HG02571 (cell line): ENCODE data around the gene ASCC1.
"Not testable (repeated sequence)": the region's sequence is repeated elsewhere in the genome, so short reads cannot be mapped to it uniquely, and the experiment has no call there.

ENCODE experiments used
- ATAC-seq: cut with Tn5 transposase; IDR thresholded peaks from one replicate; pipeline ENCODE4 v1.9.1; 2021; ENCODE audit warnings: mild to moderate bottlenecking, moderate library complexity; ENCODE audit not compliant: unreplicated experiment

The ASCC1 gene

GRCh38 chr10:72133517-72133916, 82.6 kb downstream of the ASCC1 start:
- peak; percentile 73 for ATAC-seq

- ATAC-seq, result no peak
Observed at GRCh38 chr10:72132854-72133253, 83.2 kb downstream of the ASCC1 start.

GRCh38 chr10:72127571-72127970, 88.5 kb downstream of the ASCC1 start:
- no peak for ATAC-seq

GRCh38 chr10:72126872-72127232, 89.2 kb downstream of the ASCC1 start:
- ATAC-seq, result no peak

- no peak for ATAC-seq
Observed at GRCh38 chr10:72126184-72126871, 89.7 kb downstream of the ASCC1 start.

GRCh38 chr10:72124989-72125388, 91.1 kb downstream of the ASCC1 start:
- ATAC-seq, result no peak

- ATAC-seq, result no peak
Observed at GRCh38 chr10:72124381-72124780, 91.7 kb downstream of the ASCC1 start.

GRCh38 chr10:72123616-72124015, 92.5 kb downstream of the ASCC1 start:
- no peak for ATAC-seq

- ATAC-seq, result no peak
Observed at GRCh38 chr10:72122221-72122620, 93.9 kb downstream of the ASCC1 start.

GRCh38 chr10:72121389-72121788, 94.7 kb downstream of the ASCC1 start:
- ATAC-seq, result no peak

GRCh38 chr10:72116372-72116771, 99.7 kb downstream of the ASCC1 start:
- ATAC-seq, result no peak

- no peak for ATAC-seq
Observed at GRCh38 chr10:72114706-72115450, 101.2 kb downstream of the ASCC1 start.

GRCh38 chr10:72110673-72111401, 105.2 kb downstream of the ASCC1 start:
- no peak for ATAC-seq

GRCh38 chr10:72109636-72110157, 106.4 kb downstream of the ASCC1 start:
- ATAC-seq, result no peak

GRCh38 chr10:72108830-72109635, 107.0 kb downstream of the ASCC1 start:
- ATAC-seq, result no peak

GRCh38 chr10:72108004-72108370, 108.1 kb downstream of the ASCC1 start:
- not testable (repeated sequence) for ATAC-seq

- no peak for ATAC-seq
Observed at GRCh38 chr10:72107325-72108003, 108.6 kb downstream of the ASCC1 start.

GRCh38 chr10:72106896-72107295, 109.2 kb downstream of the ASCC1 start:
- ATAC-seq, result no peak

GRCh38 chr10:72106154-72106849, 109.8 kb downstream of the ASCC1 start:
- ATAC-seq, result no peak

- ATAC-seq, result no peak
Observed at GRCh38 chr10:72105710-72106109, 110.4 kb downstream of the ASCC1 start.
